WI38 (cell line): ENCODE measurements around the gene TMBIM6.

ENCODE experiments used
- H3K4me3 ChIP-seq: 2 replicates; pipeline ENCODE4 v1.5.1; 2011; ENCODE audit warnings: low read depth, mild to moderate bottlenecking, control low read depth, low read length
- TF ChIP-seq, protein P1 (sequence below): IDR thresholded peaks from 2 replicates; pipeline ENCODE4 v1.5.1; 2012; ENCODE audit warnings: low read depth, mild to moderate bottlenecking, control low read depth, low read length

TMBIM6 gene

DNA sequence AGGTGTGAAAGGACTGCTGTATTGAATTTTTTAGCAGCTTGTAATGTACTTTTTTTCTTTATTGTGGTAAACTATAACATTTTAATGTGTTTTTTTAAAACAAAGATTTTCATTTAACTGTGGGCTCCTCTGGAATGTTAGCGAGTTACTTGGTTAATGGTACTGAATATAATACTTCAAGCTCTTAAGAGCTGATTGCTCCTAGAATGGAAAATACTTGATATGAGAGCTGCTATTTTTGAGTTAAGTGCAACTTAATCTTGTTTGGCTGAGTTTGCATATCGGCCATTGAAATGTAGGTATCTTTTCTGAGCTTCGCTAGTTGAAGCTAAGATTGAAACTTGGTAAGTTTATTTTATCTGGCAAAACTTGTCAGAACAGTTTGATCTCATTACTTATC, 7.4 kb downstream of the TMBIM6 start:
- TF ChIP-seq, protein P1, sequence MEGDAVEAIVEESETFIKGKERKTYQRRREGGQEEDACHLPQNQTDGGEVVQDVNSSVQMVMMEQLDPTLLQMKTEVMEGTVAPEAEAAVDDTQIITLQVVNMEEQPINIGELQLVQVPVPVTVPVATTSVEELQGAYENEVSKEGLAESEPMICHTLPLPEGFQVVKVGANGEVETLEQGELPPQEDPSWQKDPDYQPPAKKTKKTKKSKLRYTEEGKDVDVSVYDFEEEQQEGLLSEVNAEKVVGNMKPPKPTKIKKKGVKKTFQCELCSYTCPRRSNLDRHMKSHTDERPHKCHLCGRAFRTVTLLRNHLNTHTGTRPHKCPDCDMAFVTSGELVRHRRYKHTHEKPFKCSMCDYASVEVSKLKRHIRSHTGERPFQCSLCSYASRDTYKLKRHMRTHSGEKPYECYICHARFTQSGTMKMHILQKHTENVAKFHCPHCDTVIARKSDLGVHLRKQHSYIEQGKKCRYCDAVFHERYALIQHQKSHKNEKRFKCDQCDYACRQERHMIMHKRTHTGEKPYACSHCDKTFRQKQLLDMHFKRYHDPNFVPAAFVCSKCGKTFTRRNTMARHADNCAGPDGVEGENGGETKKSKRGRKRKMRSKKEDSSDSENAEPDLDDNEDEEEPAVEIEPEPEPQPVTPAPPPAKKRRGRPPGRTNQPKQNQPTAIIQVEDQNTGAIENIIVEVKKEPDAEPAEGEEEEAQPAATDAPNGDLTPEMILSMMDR: no peak
- no peak overlapping the region for H3K4me3 ChIP-seq

DNA sequence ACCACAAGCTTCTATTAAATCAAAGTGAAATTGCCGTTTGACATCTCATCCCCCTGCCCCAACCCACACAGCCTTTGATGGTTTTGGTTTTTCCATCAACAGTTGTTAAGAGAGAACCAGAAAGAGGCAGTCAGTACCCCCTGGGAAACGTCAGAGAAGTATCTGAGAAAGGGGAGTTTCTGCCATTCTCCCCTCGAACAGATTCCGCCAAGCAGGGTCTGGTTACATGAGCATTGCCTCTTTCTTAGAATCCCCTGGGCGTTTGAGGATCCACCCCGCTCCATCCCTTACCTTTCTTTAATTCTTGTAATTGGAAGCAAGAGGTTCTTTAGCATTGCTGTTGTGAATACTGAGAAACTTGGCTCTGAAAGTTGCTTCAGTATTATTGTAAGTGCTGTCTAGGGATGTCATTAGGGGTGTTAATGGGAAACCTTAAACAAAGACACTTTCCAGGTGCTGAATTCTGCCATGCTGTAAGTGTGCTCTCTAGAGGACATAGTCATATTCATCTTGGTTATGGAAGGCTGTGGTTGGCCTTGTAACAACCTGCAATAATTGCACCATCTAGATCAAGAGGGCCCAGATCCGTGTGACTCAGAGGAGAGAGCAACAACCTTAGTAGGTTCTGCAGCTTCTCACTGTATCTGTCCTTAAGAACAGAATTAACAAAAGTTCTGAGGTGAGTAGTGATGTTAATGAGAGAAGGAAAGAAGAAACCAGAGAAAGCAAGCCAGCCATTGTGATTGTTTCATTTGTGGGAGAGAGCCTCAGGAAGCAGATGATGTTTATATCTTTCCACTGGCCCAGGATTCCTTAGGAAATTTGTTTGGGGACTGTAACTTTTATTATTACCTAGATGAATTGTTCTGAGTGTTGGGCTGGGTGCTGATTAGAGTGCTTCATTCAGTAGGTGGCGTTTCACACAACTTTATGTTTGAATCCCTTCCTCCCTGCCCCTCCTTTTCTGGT, 9.0 kb downstream of the TMBIM6 start:
- TF ChIP-seq, protein P1: no peak
- no peak overlapping the region for H3K4me3 ChIP-seq

DNA sequence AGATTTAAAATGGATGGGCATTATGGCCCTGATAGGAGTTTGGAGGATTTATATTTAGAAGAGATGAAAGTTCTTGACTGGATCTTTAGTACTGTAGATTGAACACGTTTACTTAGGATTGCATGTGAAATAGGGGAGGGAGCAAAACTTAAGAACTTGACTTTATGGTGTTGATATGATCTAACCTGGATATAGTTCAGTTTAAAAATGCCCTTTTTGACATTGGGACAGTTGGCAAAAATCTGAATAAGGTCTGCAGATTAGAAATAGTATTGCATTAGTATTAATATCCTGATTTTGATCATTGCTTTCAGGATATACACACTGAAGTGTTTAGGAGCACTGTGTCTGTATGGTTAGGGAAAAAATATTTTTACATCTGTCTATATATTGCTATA, 9.6 kb downstream of the TMBIM6 start:
- TF ChIP-seq, protein P1: no peak
- H3K4me3 ChIP-seq: no peak overlapping the region

DNA sequence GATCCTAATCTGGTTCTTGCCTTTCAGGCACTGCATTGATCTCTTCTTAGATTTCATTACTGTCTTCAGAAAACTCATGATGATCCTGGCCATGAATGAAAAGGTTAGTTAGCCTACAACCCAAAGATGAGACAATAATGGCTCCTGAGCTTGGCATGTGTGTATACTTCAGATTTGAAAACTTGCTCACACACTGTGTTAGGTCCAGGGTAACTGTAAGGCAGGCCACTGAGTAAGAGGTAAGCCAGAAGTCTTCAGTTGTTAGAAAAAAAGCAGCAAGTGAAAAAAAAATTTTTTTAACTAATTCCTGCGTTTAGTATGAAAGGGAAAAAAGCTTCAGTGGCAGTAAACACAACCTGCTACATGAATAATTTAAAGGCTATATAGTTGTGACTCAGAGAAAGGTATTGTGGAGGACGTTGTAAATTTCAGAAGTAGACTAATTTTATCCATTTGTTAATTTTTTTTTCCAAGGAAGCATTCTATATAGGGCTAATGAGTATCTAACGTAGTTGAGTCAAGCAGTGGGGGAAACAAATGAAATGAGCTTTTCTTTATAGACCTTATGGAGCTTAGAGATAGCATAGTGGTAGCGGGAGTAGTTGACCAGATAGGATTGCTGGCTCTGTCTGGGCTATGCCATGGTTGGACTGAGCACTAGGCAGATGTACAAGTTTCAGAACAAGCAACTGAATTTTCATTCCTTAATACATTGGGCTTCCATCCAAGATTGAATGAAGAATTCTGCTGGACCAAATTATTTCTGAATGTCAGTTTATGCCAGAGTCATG, 20.5 kb downstream of the TMBIM6 start:
- TF ChIP-seq, protein P1: no peak
- no peak overlapping the region for H3K4me3 ChIP-seq

DNA sequence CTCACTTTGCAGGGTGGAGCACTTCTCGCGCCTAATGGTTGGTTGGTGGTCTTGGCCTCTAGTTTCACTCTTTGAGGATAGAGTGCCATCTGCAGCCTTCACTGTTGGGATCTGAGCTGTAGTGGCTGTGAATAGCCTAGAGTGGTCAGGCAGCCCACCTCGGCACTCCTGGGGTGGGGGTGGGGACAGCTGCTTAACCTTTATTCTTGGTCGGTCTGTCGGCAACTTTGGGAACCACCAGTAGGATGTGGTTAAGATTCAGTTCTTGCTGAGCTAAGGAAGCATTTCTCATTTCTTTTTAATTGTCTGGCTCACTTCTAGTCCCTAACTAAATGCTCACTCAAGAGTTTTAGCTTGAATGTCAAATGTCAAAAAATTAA, 21.1 kb downstream of the TMBIM6 start:
- TF ChIP-seq, protein P1: no peak
- no peak overlapping the region for H3K4me3 ChIP-seq

DNA sequence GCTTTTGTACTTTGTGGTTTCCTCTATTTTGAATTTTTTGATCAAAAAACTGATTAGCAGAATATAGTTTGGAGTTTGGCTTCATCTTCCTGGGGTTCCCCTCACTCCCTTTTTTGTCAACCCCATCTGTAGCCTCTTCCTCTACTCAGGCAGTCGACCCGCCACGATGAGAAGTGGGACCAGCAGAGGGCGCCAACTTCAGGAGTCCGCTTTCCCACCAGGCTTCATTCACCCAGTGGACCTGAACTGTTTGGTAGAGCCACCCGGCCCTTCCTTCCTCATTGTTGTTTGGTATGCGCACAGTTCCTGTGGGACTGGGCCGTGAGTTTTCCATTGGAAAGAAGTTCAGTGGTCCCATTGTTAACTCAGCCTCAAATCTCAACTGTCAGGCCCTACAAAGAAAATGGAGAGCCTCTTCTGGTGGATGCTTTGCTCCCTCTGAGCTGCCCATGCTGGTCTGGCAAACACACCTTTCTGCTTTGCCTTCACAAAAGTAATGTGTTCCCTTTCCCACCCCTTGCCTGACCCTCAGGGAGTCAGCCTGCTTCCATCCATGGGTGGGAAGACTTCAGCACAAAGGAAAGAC, 21.7 kb downstream of the TMBIM6 start:
- H3K4me3 ChIP-seq: no peak overlapping the region
- TF ChIP-seq, protein P1: peak; percentile 80

DNA sequence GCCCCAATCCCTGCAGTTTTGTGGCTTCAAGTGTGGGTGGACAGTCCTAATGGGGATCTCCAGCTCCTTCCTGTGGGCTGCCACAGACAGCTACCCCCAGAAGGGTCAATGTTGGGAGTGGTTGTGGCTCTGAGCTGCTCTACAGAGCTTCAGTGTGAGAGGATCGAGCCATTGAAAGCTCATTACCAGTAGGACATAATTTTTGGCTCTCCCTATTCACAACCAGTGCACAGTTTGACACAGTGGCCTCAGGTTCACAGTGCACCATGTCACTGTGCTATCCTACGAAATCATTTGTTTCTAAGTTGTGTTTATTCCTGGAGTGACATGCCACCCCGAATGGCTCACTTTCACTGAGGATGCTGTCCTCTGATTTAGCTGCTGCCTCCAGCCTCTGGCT, 22.8 kb downstream of the TMBIM6 start:
- TF ChIP-seq, protein P1: no peak
- H3K4me3 ChIP-seq: no peak overlapping the region
